Progenitor cell of endocrine pancreas (in vitro differentiated cells): Measurements from ENCODE around the gene IFITM10. TPM values are rescaled to one million over a fixed set of nuclear protein-coding genes. Genes with fewer than 3 reads are reported as not detected.
"Not testable (repeated sequence)": the region's sequence is repeated elsewhere in the genome, so short reads cannot be mapped to it uniquely, and the experiment has no call there.

Source experiments
- DNase-seq: peaks from one replicate; pipeline ENCODE4 v3.0.0; 2021; ENCODE audit warnings: low spot score; ENCODE audit not compliant: unreplicated experiment
- H3K27ac Mint-ChIP-seq: 2 replicates; pipeline ENCODE4 v1.8.0; 2021; ENCODE audit warnings: mild to moderate bottlenecking, moderate library complexity, mixed read lengths
- H3K27me3 Mint-ChIP-seq: 2 replicates; pipeline ENCODE4 v1.8.0; 2021; ENCODE audit warnings: mixed read lengths
- H3K36me3 Mint-ChIP-seq: 2 replicates; pipeline ENCODE4 v1.8.0; 2022; ENCODE audit warnings: mixed read lengths; ENCODE audit not compliant: insufficient read depth
- H3K4me1 Mint-ChIP-seq: 2 replicates; pipeline ENCODE4 v1.8.0; 2021; ENCODE audit warnings: low read depth, mixed read lengths
- H3K4me3 Mint-ChIP-seq: 2 replicates; pipeline ENCODE4 v1.8.0; 2021; ENCODE audit warnings: low read depth, mild to moderate bottlenecking, moderate library complexity, mixed read lengths
- H3K9me3 Mint-ChIP-seq: 2 replicates; pipeline ENCODE4 v1.8.0; 2021; ENCODE audit warnings: low read depth, mixed read lengths
- total RNA-seq: library from RNA; stranded (reverse); gene quantifications from 2 replicates; pipeline ENCODE4 v1.2.1, GENCODE V29; 2021

IFITM10 gene
- total RNA-seq, 1 donor from 2014 or later: 1.2 TPM

DNA sequence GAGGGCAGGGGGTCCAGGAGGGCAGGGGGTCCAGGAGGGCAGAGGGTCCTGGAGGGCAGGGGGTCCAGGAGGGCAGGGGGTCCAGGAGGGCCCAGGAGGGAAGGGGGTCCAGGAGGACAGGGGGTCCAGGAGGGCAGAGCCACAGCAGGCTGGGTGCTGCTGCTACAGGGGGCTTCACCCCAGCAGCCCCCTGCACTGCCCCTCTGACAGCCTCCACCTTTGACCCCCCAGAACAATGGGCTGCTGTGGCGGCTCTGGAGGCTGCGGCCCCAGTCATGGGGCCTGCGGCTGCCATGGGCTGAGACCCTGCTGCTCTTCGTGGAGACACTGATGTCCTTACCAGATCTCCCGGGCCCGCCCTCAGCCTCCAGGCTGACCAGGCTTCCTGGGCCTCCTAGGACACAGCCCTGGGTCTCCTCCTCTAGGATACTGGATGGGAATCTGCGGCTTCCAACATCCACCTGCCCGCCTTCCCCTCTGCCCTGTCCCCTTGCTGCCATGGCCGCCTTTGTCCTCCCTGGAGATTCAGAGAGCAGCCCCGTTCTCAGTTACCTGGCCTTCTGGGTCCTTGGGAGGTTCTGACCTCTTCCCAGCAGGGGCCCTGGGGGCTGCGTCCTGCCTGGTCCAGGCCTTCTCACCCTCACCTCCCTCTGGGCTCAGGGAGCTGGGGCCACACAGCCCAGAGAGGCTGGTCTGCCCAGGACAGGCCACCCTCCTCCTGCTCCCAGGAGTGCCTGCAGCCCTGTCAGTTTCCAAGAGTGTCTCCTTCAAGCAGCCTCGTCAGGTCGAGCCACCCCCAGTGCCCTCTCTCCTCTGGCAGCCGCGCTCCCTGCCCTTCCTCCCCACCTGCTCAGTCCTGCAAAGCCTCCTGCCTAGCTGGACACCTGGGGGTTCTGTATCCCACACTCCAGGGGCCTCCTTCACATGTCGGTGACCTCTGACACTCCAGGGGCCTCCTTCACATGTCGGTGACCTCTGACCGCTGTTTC lies 65.2 kb downstream of the IFITM10 start:
- DNase-seq, H3K36me3 Mint-ChIP-seq, H3K27me3 Mint-ChIP-seq: not testable (repeated sequence)

DNA sequence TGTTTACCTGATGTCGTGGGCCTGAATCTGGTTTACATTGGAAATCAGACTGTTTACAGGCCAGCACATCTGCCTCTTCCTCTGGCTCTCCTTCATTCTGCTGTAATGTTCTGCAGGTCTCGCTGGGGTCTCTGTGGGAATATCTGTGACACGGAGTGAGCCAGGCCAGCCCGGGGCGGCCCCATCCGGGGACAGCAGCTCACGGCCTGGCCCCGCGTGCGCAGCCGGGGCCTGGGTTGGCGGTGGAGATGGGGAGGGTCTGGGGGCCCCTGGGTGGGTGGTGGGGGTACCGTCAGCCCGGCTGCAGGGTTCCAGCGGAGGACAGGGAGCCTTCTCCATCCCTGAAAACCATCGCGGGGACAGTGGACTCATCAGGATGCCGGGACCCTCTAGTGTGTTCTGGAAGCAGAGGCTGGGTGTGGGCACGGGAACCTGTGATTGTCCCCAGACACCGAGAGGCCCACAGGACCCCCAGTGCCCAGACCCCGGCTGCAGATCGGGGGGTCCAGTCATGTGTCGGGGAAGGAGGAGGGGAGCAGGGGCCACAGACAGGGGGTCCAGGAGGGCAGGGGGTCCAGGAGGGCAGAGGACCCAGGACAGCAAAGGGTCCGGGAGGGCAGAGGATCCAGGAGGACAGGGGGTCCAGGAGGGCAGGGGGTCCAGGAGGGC lies 66.4 kb downstream of the IFITM10 start:
- H3K36me3 Mint-ChIP-seq, DNase-seq, H3K27ac Mint-ChIP-seq, H3K4me3 Mint-ChIP-seq, H3K9me3 Mint-ChIP-seq, H3K27me3 Mint-ChIP-seq: not testable (repeated sequence)
- H3K4me1 Mint-ChIP-seq: peaks cover 25% of the 10 kb centered on the region

More for the DNA sequence above, 65.2 kb downstream of the IFITM10 start:
- not testable (repeated sequence) for H3K9me3 Mint-ChIP-seq, H3K4me3 Mint-ChIP-seq
- peaks cover 33% of the 10 kb centered on the region for H3K4me1 Mint-ChIP-seq
- peak overlapping the region; percentile 88 for H3K27ac Mint-ChIP-seq

DNA sequence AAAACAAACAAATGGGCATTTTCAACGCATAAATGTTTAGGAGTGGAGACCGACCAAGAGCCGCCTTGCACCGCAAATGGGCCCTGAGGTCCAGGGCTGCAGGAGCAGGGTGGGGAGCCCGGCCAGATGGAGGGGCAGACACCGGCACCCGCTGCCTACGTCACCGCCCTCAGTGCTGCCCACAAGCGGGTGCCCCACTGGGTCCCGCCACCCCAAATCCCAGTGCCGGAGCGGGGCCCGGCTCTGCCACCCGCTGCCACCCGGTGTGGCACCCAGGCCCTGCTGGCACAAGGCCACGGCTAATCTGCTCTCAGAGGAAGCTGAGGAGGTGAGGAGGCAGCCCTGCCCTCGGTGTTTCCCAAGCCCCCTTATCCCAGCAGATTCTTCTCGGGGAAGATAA lies 67.2 kb downstream of the IFITM10 start:
- not testable (repeated sequence) for H3K9me3 Mint-ChIP-seq, DNase-seq, H3K27me3 Mint-ChIP-seq, H3K4me3 Mint-ChIP-seq, H3K36me3 Mint-ChIP-seq
- Mint-ChIP-seq H3K27ac (peak overlapping the region; percentile 95), H3K4me1 (peaks cover 19% of the 10 kb centered on the region)

Other genes with a start within 250 kb of the IFITM10 start
- gene DUSP8, start 178.3 kb downstream of the IFITM10 start, total RNA-seq: 15.2 and 15.9 TPM in 2 replicates
- not detected in 2 replicates for gene KRTAP5-1, start 165.3 kb downstream of the IFITM10 start, total RNA-seq
- not detected in 2 replicates for gene KRTAP5-2, start 152.3 kb downstream of the IFITM10 start, total RNA-seq
- not detected in 2 replicates for gene KRTAP5-3, start 142.1 kb downstream of the IFITM10 start, total RNA-seq
- gene KRTAP5-4, start 128.5 kb downstream of the IFITM10 start, total RNA-seq: not detected in 2 replicates
- gene KRTAP5-5, start 120.8 kb downstream of the IFITM10 start, total RNA-seq: not detected in 2 replicates
- gene KRTAP5-6, start 53.4 kb downstream of the IFITM10 start, total RNA-seq: not detected in 2 replicates
- gene CTSD, start 13.3 kb upstream of the IFITM10 start, total RNA-seq: 158 and 163 TPM in 2 replicates
- gene SYT8, start 84.4 kb upstream of the IFITM10 start, total RNA-seq: 0.69 and 1.5 TPM in 2 replicates
- gene TNNI2, start 88.4 kb upstream of the IFITM10 start, total RNA-seq: 0.55 and 0.69 TPM in 2 replicates
- gene LSP1, start 102.5 kb upstream of the IFITM10 start, total RNA-seq: not detected in 2 replicates
- not detected in 2 replicates for gene PRR33, start 141.3 kb upstream of the IFITM10 start, total RNA-seq
- 0.38 TPM in 1 of 2 replicates, not detected in the other for gene TNNT3, start 169.1 kb upstream of the IFITM10 start, total RNA-seq
- gene MRPL23, start 196.7 kb upstream of the IFITM10 start, total RNA-seq: 38.1 and 47.2 TPM in 2 replicates
- 17,961 and 19,743 TPM in 2 replicates for gene H19, start 247.2 kb upstream of the IFITM10 start, total RNA-seq